GM19025 (cell line): Measurements from ENCODE around the gene GATAD2A.
A peak's percentile ranks its signal among the peaks of the same experiment; 100 is the strongest.
"Not testable (repeated sequence)": the region's sequence is repeated elsewhere in the genome, so short reads cannot be mapped to it uniquely, and the experiment has no call there.

Source experiments
- ATAC-seq: cut with Tn5 transposase; IDR thresholded peaks from one replicate; pipeline ENCODE4 v1.9.1; 2021; ENCODE audit warnings: mild to moderate bottlenecking, low read depth, moderate library complexity; ENCODE audit not compliant: unreplicated experiment

Gene GATAD2A

DNA sequence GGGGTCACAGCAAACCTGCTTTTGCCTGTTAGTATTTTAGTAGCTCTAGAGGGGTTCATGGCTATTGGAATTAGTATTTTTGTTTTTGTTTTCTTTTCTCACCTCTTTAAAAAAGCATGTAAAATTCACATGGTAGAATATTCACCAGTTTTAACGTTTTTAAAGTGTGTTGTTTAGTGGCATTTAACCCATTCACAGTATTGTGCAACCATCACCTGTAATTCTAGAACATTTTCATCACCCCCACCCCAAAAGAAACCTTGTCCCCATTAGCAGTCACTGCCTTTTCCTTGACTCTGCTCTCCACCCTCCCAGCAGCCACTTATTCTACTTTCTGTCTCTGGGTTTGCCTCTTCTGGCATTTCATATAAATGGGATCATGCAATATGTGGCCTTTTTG is 39.8 kb downstream of the GATAD2A start:
- ATAC-seq = no peak

DNA sequence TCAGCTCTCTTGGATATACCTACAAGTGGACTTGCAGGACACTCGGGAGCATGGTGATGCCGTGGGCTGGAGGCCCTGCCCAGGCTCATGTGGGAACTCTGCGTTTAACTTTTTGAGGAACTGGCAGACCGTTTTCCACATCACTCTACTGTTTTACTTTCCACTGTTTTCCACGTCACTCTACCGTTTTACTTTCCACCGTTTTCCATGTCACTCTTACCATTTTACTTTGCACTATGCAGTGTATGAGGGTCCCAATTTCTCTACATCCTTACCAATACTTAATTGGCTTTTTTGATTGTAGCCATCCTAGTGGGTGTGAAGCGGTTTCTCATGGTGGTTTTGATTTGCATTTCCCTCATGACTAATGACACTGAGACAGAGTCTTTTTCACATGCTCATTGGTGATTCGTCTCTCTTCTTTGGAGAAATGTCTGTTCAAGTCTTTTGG is 40.5 kb downstream of the GATAD2A start:
- ATAC-seq = no peak

- ATAC-seq = no peak
These were observed 41.4 kb downstream of the GATAD2A start for GRCh38 chr19:19446655-19447437.

DNA sequence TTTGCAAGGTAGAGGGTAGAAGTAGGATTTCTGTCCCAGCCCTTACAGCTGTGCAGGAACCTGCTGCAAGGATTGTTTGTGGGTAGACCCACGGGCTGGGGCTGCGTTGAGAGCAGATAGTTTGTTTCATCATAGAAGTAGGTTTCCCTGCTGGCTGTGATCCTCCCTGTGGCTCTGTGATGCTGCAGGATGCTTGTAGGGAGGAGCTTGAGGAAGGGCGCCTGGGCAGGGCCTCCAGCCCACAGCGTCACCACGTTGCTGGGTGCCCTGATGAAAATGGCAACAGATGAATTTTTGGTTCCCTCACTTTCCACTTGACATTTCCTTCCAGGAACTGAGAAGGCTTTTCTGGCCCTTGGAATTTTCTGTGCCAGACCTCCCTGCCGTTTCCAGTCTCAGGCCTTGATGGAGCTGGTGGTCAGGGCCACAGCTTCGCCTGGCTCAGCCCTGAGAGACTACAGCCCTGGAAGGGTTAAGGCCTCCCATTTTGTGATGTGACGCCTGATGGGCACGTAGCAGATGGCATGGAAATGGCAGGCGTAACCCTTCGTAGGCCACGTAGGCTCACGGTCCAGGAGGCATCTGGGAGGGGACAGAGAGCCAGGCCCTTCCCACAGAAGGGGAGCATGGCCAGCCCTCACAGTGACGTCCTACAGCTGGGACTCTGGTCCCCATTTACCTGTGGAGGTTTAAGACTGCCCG is 42.2 kb downstream of the GATAD2A start:
- ATAC-seq = no peak

DNA sequence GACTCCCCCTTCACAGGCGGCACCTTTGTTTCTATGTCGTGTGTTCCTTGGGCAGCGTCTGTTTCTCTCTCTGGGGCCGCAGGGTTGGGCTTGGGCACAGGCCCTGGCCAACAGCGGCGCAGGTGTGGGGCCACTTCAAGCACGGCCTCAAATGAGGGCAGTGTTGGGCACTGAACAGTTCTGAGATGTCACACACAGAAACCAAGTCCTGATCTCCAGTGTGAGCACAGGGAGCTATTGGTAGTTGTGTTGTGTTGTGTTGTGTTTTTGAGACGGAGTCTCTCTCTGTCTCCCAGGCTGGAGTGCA is 42.7 kb downstream of the GATAD2A start:
- no peak for ATAC-seq

GRCh38 chr19:19451429-19452242 is 46.2 kb downstream of the GATAD2A start:
- no peak for ATAC-seq

DNA sequence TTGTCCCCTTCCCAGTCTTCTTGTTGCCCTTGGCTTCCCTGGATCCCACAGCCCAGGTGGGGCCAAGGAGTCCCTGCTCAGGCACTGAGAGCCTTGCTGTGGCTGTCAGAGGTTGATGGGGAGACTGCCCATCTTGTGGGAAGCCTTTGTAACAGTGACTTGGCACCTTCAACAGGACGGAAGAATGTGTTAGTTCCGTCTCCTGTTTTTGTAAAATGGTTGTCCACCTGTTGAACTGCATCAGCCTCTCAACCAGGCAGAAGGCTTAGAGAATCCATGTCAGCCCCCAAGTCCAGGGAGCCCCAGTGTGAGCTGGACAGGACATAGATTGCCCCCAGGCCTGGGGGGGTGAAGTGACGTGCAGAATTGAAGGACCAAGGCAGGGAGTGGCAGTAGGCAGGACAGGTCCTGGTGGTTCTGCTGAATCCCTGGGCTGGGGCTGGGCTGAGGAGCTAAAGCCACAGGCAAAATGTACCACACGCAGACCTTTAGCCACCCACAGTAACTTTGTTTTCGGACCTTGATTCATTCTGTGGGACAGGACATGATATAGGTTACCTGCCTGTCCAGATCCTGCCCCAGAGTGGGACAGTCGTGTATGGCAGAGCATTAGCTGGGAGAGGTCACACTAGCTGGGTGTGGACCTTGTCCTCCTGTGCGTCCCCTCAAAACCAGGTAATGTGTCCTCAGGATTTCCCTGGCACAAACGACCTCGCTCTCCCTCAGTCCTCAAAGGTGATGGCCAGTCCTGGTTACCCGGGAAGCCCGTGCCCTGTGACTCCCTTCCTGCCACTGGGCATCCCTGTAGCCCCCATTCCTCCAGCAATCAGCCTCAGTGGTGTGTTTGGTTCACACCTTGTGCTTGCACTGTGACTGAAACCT is 47.0 kb downstream of the GATAD2A start:
- ATAC-seq = no peak

DNA sequence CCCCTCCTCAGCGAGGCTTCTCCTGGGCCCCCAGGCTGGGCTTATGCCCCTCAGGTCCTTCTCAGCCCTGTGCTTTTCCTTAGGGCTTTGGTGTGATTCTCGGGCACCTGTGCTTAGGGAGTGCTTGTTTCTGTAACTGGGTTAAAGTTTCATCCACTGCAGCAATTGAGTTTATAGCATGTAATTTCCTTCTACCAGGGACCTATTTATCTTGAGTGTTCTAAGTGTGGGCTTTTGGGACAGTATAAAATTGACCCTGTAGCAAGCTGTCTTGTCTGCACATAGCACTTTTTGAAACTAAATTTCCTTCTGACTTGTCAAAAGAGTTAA is 47.6 kb downstream of the GATAD2A start:
- no peak for ATAC-seq

- not testable (repeated sequence) for ATAC-seq
These were observed 49.9 kb downstream of the GATAD2A start for GRCh38 chr19:19455166-19455919.

DNA sequence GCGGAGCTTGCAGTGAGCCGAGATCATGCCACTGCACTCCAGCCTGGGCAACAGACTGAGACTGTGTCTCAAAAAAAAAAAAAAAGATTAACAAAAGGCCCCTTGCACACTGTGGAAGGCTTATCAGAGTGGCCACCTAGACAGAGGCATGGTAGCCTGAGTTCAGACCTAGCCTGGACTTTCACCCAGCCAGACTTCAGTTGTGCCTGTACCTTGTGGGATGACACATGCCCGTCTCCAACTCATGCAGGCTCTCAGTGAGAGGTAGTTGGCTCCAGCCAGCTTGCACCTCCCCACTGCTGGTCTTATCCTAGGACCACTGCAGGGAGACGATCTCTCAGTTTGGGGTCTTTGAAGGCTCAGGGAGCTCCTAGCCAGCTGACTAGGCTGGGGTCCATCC is 52.2 kb downstream of the GATAD2A start:
- no peak for ATAC-seq

DNA sequence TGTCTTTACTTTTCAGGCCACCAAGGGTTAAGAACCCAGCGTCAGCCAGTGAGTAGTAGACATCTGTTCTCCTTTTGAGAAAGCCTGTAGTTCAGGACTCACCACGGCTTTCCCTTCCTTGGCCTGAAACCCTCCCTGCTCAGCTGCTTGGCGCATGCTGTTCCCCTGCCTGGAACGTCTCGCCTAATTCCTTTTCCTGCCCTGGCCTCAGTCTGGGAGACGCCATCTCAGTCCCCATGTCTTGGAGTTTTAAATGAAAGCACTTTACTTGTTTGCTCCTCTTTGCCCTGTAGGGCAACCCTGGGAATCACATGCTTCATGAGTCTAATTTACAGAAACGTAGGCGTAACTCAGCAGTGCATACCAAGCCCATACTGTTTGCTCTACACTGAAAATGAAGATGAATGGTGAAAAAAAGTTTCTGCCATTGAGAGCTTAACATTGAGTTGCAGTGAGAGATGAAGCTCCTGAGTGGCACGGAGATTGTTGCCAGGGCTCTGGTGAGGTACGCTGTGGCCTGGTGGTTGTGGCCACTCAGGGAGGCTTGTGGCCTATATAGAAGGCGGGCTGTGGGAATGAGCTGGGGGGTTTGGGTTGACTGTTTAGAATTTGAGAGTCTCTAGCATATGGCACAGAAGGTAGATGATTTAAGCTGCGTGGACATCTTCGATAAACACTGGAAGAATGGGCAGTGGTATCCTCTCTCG is 52.8 kb downstream of the GATAD2A start:
- no peak for ATAC-seq

DNA sequence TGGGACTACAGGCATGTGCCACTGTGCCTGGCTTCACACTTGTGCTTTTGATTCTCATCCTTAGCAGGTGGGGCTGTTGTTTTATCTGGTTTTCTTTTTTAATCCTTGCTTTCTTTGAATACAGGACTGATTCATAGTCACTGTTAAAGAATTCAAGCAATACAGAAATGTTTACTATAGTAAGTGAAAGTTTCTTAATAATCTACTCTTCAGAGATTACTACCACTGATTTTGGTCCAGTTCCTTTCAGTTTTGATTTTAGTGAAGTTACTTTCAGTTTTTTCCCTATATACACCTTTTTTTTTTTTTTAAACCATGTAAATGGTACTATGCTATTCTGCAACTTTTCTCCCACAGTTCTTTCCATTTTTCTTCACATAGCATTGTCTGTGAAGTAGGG is 53.6 kb downstream of the GATAD2A start:
- no peak for ATAC-seq

GRCh38 chr19:19459707-19460251 is 54.3 kb downstream of the GATAD2A start:
- peak; percentile 43 for ATAC-seq

GRCh38 chr19:19460258-19460731 is 54.8 kb downstream of the GATAD2A start:
- ATAC-seq = peak; percentile 24

DNA sequence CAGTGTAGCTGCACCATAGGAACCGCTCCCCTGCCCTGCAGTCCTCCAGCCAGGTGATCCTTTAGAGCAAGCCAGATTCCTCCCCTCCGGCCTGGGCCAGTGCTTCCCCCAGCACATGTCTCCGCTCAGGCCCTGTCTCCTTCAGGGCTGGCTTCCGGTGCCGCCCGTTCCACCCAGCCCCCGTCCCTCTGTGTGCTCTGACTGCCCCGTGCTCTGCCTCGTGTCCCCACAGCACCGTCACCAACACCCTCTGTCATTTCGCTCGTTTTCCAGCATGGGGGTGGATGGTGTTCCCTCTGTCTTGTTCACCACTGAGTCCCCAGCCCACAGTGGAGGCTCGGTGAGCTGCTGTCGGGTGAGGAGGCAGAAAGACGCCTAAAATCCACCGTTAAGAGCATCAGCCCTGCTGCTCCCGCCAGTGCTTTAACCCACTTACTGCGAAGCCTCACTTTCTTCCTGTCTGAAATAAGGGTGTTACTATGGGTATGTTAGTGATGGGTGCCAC is 55.3 kb downstream of the GATAD2A start:
- ATAC-seq = no peak

- no peak for ATAC-seq
These were observed 55.8 kb downstream of the GATAD2A start for GRCh38 chr19:19461306-19461670.

- no peak for ATAC-seq
These were observed 56.5 kb downstream of the GATAD2A start for GRCh38 chr19:19461671-19462622.
